Measurements from ENCODE around the gene MSI2. TPM values are rescaled to one million over a fixed set of nuclear protein-coding genes. Genes with fewer than 3 reads are reported as not detected.

The MSI2 gene
- total RNA-seq, 4 donors from 2014 or later = 19.7 to 35.8 (median 22.4) TPM

GRCh38 chr17:57369509-57369945 lies 113.2 kb downstream of the MSI2 start:
- WGBS = 50% methylated on average over 2 of the region's 2 CpGs
- H3K4me1 ChIP-seq = peaks cover 22% of the 10 kb centered on the region
- TF ChIP-seq EP300 (IDR thresholded peaks at IDR 0.05) (no peak), CTCF (IDR thresholded peaks at IDR 0.05) (no peak), POLR2A (IDR thresholded peaks at IDR 0.05) (no peak), POLR2AphosphoS5 (IDR thresholded peaks at IDR 0.05) (no peak)

GRCh38 chr17:57370037-57370581 lies 113.8 kb downstream of the MSI2 start:
- 56% methylated on average over 6 of the region's 6 CpGs for WGBS
- Histone ChIP-seq H3K9me3 (no peaks in the 10 kb centered on the region), H3K4me1 (peaks cover 23% of the 10 kb centered on the region), H3K36me3 (no peaks in the 10 kb centered on the region), H3K27me3 (no peaks in the 10 kb centered on the region), H3K4me3 (no peak overlapping the region), H3K27ac (no peak overlapping the region)
- no peak for TF ChIP-seq CTCF (IDR thresholded peaks at IDR 0.05)
- no peak for DNase-seq (ENCODE audit: low spot score in 2 of 2)

More at GRCh38 chr17:57369509-57369945, 113.2 kb downstream of the MSI2 start:
- H3K27me3 ChIP-seq = no peaks in the 10 kb centered on the region
- no peaks in the 10 kb centered on the region for H3K36me3 ChIP-seq
- H3K9me3 ChIP-seq = no peaks in the 10 kb centered on the region
- H3K4me3 ChIP-seq = no peak overlapping the region
- DNase-seq (ENCODE audit: low spot score in 2 of 2) = no peak
- no peak overlapping the region for H3K27ac ChIP-seq

GRCh38 chr17:57370619-57371018 lies 114.3 kb downstream of the MSI2 start:
- Histone ChIP-seq H3K4me1 (peaks cover 28% of the 10 kb centered on the region), H3K27me3 (no peaks in the 10 kb centered on the region), H3K4me3 (no peak overlapping the region), H3K36me3 (no peaks in the 10 kb centered on the region), H3K27ac (no peak overlapping the region), H3K9me3 (no peaks in the 10 kb centered on the region)
- TF ChIP-seq POLR2AphosphoS5 (IDR thresholded peaks at IDR 0.05) = no peak
- no peak for TF ChIP-seq CTCF (IDR thresholded peaks at IDR 0.05)
- TF ChIP-seq POLR2A (IDR thresholded peaks at IDR 0.05) = no peak
- no peak for TF ChIP-seq EP300 (IDR thresholded peaks at IDR 0.05)
- DNase-seq (ENCODE audit: low spot score in 2 of 2) = no peak
- WGBS = 98% methylated on average over 4 of the region's 4 CpGs

GRCh38 chr17:57372156-57372555 lies 115.8 kb downstream of the MSI2 start:
- H3K36me3 ChIP-seq = no peaks in the 10 kb centered on the region
- H3K4me3 ChIP-seq = no peak overlapping the region
- no peak for DNase-seq (ENCODE audit: low spot score in 2 of 2)
- 78% methylated on average over 3 of the region's 3 CpGs for WGBS
- no peak overlapping the region for H3K27ac ChIP-seq
- H3K9me3 ChIP-seq = no peaks in the 10 kb centered on the region
- H3K27me3 ChIP-seq = no peaks in the 10 kb centered on the region
- peaks cover 22% of the 10 kb centered on the region for H3K4me1 ChIP-seq
- TF ChIP-seq POLR2AphosphoS5 (IDR thresholded peaks at IDR 0.05) (no peak), POLR2A (IDR thresholded peaks at IDR 0.05) (no peak), EP300 (IDR thresholded peaks at IDR 0.05) (no peak)

GRCh38 chr17:57373048-57373447 lies 116.7 kb downstream of the MSI2 start:
- 97% methylated on average over 4 of the region's 4 CpGs for WGBS
- peaks cover 22% of the 10 kb centered on the region for H3K4me1 ChIP-seq
- H3K9me3 ChIP-seq = no peaks in the 10 kb centered on the region
- H3K4me3 ChIP-seq = no peak overlapping the region
- no peaks in the 10 kb centered on the region for H3K36me3 ChIP-seq
- H3K27ac ChIP-seq = no peak overlapping the region
- no peaks in the 10 kb centered on the region for H3K27me3 ChIP-seq
- TF ChIP-seq POLR2A (IDR thresholded peaks at IDR 0.05) (no peak), CTCF (IDR thresholded peaks at IDR 0.05) (no peak), EP300 (IDR thresholded peaks at IDR 0.05) (no peak), POLR2AphosphoS5 (IDR thresholded peaks at IDR 0.05) (no peak)
- DNase-seq (ENCODE audit: low spot score in 2 of 2) = no peak

- Histone ChIP-seq H3K27ac (no peak overlapping the region), H3K4me3 (no peak overlapping the region), H3K4me1 (peaks cover 22% of the 10 kb centered on the region), H3K36me3 (no peaks in the 10 kb centered on the region), H3K27me3 (no peaks in the 10 kb centered on the region), H3K9me3 (no peaks in the 10 kb centered on the region)
- 100% methylated on average over 2 of the region's 2 CpGs for WGBS
- no peak for TF ChIP-seq POLR2A (IDR thresholded peaks at IDR 0.05)
- no peak for TF ChIP-seq CTCF (IDR thresholded peaks at IDR 0.05)
- TF ChIP-seq EP300 (IDR thresholded peaks at IDR 0.05) = no peak
- TF ChIP-seq POLR2AphosphoS5 (IDR thresholded peaks at IDR 0.05) = no peak
- no peak for DNase-seq (ENCODE audit: low spot score in 2 of 2)
Measured at GRCh38 chr17:57373756-57374155, 117.4 kb downstream of the MSI2 start.

All from suprapubic skin (tissue), 4 donors.